ENCODE measurements around the gene IPPK.

The IPPK gene

GRCh38 chr9:92615790-92616189 is 54.1 kb downstream of the IPPK start:
- TF ChIP-seq CTCF (IDR thresholded peaks at IDR 0.05; ENCODE audit: insufficient read depth, missing control alignments), result no peak
- no peak for FAIRE-seq
- no peak for DNase-seq (ENCODE audit: insufficient read length, low spot score)

GRCh38 chr9:92614763-92615461 is 55.0 kb downstream of the IPPK start:
- no peak for TF ChIP-seq CTCF (IDR thresholded peaks at IDR 0.05; ENCODE audit: insufficient read depth, missing control alignments)
- FAIRE-seq, result no peak
- DNase-seq (ENCODE audit: insufficient read length, low spot score), result no peak

- no peak for DNase-seq (ENCODE audit: insufficient read length, low spot score)
- FAIRE-seq, result no peak
- no peak for TF ChIP-seq CTCF (IDR thresholded peaks at IDR 0.05; ENCODE audit: insufficient read depth, missing control alignments)
These were observed 55.8 kb downstream of the IPPK start for GRCh38 chr9:92614123-92614510.

- TF ChIP-seq CTCF (IDR thresholded peaks at IDR 0.05; ENCODE audit: insufficient read depth, missing control alignments), result no peak
- DNase-seq (ENCODE audit: insufficient read length, low spot score) (no peak), FAIRE-seq (no peak)
These were observed 56.4 kb downstream of the IPPK start for GRCh38 chr9:92613268-92614122.

- FAIRE-seq, result no peak
- no peak for TF ChIP-seq CTCF (IDR thresholded peaks at IDR 0.05; ENCODE audit: insufficient read depth, missing control alignments)
- DNase-seq (ENCODE audit: insufficient read length, low spot score), result no peak
These were observed 57.1 kb downstream of the IPPK start for GRCh38 chr9:92612816-92613215.

- FAIRE-seq, result no peak
- TF ChIP-seq CTCF (IDR thresholded peaks at IDR 0.05; ENCODE audit: insufficient read depth, missing control alignments), result no peak
- no peak for DNase-seq (ENCODE audit: insufficient read length, low spot score)
These were observed 57.6 kb downstream of the IPPK start for GRCh38 chr9:92612292-92612691.
